Brain microvascular endothelial cell (primary cell): Measurements from ENCODE around the gene SLFN12L.

Experiments
- DNase-seq: peaks from one replicate; pipeline ENCODE4 v3.0.0-alpha.2; 2020
- H3K27ac ChIP-seq: fragments of 250-450 bp; sonication (Bioruptor Pico); 2 replicates; pipeline ENCODE4 v1.5.1; 2020; ENCODE audit warnings: mild to moderate bottlenecking, moderate library complexity
- H3K27me3 ChIP-seq: fragments of 250-450 bp; sonication (Bioruptor Pico); replicated peaks from 2 replicates; pipeline ENCODE4 v1.5.1; 2020; ENCODE audit warnings: mild to moderate bottlenecking
- H3K36me3 ChIP-seq: fragments of 250-450 bp; sonication (Bioruptor Pico); replicated peaks from 2 replicates; pipeline ENCODE4 v1.5.1; 2020; ENCODE audit warnings: mild to moderate bottlenecking
- H3K4me3 ChIP-seq: 2 replicates; pipeline ENCODE4 v1.5.1; 2011; ENCODE audit warnings: low read depth, mild to moderate bottlenecking, control low read depth, low read length, moderate library complexity
- in situ Hi-C: cut with HindIII; loops from 2 replicates; pipeline ENCODE4 v1.10.0; 2017; ENCODE audit warnings: low sequenced_read_pairs, low pct_ligation_motif_present
- TF ChIP-seq, protein P1 (sequence below): IDR thresholded peaks from 2 replicates; pipeline ENCODE4 v1.5.1; 2011; ENCODE audit warnings: low read depth, mild to moderate bottlenecking, moderate library complexity, low read length, control low read depth, inconsistent platforms; ENCODE audit errors: missing control alignments

SLFN12L gene

DNA sequence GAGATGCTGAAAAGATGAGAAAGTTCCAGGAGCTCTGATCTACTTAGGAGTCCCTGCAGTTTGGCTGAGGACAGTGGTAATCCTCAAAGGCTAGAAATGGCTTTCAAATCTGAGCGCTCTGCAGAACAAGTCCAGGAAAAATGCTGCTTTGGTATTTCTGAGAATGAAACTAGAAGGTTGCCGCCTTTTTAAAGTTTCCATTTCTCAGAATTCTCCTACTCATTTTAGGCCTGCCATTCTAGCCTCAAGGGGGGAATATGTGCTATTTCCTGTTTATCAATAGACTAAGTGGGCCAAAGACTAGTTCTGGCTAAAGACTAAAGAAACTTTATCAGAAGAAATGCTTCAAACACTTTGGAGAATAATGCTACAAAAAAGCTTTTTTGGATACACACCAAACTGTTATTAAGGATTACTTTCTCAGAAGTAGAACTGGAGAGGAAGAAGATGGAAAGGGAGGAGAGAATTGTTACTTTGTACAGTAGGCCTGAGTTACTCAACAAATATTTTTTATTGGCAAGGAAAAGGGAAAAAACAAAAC lies at the start of gene SLFN12L:
TSS of gene SLFN12L (minus strand) at position 78 of the 541 bp plus-strand sequence. CDS start 15,314 bp downstream, outside the sequence.
- Histone ChIP-seq H3K36me3 (no peaks in the 10 kb centered on the region), H3K27me3 (no peaks in the 10 kb centered on the region), H3K27ac (no peak within 1 kb of the TSS), H3K4me3 (no peak within 1 kb of the TSS)
- TF ChIP-seq, protein P1, sequence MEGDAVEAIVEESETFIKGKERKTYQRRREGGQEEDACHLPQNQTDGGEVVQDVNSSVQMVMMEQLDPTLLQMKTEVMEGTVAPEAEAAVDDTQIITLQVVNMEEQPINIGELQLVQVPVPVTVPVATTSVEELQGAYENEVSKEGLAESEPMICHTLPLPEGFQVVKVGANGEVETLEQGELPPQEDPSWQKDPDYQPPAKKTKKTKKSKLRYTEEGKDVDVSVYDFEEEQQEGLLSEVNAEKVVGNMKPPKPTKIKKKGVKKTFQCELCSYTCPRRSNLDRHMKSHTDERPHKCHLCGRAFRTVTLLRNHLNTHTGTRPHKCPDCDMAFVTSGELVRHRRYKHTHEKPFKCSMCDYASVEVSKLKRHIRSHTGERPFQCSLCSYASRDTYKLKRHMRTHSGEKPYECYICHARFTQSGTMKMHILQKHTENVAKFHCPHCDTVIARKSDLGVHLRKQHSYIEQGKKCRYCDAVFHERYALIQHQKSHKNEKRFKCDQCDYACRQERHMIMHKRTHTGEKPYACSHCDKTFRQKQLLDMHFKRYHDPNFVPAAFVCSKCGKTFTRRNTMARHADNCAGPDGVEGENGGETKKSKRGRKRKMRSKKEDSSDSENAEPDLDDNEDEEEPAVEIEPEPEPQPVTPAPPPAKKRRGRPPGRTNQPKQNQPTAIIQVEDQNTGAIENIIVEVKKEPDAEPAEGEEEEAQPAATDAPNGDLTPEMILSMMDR: no peak
- in situ Hi-C loops: loop anchor here (25.0 kb wide), 1 partner anchor 225 kb away; no protein-coding TSS in a partner anchor
- no peak for DNase-seq

DNA sequence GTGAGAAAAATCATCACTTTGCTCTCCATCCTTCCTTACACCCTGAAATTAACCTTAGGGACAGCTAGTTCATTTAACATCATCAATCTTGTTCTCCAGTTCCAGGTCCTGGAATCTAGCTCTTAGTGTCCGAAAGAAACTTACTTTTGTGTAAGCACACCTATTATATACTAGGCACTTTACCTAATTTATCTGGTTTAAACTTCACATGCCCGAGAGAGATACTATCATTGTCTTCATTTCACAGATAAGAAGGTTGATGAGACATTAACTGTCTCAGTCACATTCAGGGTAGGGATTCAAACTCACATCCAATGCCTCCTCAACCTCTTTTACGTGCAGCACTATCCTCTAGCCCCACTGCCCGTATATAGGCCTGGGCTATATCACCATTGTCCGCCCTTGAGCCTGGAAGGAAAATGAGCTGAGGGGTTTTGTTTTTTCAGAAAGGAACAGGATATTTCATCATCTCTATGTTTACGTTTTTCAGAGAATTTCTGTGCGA lies 49.1 kb upstream of the SLFN12L start:
- H3K4me3 ChIP-seq: peak overlapping the region; percentile 97
- no peaks in the 10 kb centered on the region for H3K27me3 ChIP-seq
- H3K36me3 ChIP-seq: no peaks in the 10 kb centered on the region
- H3K27ac ChIP-seq: peak overlapping the region; percentile 92
- in situ Hi-C loops: no loop called here
- TF ChIP-seq, protein P1: no peak
- DNase-seq: no peak

DNA sequence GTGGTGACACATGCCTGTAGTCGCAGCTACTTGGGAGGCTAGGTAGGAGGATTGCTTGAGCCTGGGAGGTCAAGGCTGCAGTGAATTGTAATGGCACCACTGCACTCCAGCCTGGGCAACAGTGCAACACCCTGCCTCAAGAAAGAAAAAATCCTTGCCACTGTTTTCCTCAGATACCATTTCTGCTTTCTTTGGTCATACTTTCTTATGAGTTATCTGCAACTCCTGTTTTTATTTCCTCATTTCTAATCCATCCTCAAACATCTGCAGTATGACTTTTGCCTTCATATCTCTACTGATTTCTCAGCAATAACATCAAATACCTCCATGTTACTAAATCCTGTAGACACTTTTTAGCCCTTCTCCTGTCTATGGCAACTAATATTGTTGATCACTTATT lies 46.6 kb upstream of the SLFN12L start:
- DNase-seq: no peak
- TF ChIP-seq, protein P1: no peak
- no peak overlapping the region for H3K4me3 ChIP-seq
- in situ Hi-C loops: no loop called here
- no peak overlapping the region for H3K27ac ChIP-seq
- H3K36me3 ChIP-seq: no peaks in the 10 kb centered on the region
- no peaks in the 10 kb centered on the region for H3K27me3 ChIP-seq

DNA sequence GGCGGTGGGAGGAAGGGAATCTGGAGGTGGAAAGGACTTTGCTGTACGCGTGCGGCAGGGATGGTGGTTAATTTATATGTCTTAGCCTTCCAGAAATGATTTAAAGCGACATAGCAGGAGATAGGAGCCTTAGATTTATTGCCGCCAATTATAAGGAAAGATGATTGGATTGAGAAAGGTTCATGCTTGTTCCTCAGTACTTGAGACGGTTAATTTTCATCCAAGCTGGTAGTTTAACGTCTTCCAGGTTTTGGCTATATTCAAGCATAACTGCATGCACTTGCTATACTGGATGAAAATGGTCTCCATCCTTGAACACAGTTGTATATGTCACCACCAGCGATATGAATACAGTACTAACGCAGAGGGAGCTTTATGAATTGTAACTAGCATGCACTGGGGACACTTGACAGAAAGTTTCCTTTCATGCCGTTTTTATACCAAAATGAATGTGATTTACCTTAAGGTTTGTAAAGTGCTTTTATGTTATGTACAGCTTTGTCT lies 41.5 kb upstream of the SLFN12L start:
- H3K36me3 ChIP-seq: peaks cover 10% of the 10 kb centered on the region
- TF ChIP-seq, protein P1: no peak

DNA sequence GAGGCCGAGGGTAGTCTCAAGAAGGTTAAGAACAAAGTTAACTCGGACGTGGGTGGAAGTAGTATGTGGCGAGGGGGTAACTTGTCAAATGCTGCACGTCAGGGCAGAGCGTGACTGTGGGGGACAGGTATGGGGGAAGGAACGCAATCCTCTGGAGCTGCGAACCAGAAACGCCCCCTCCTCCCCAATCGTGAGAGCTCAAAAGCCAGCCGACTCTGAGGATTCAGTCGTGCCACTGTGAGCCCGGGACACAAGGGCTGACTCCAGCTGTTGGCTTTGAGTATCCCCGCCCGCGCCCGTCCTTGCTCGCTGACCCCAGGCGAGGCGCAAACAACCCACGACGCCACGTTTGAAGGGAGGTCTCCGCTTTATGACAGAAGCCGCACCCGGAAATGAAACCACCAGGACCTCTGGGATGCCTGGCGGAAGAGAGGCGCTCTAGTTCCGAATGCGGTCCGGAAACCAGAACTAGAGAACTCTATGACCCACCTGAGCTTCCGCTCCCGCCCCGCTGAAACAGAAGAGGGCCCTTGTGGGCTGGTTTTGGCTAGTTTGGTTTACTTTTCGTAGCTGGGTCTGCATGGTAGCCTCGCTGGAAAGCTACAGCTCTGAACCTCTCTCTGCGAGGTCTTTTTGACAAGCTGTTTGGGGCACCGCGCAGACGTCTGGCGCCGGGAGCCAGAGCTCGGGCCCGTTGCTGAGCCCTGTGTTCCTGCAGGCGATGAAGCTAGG lies 40.9 kb upstream of the SLFN12L start, which contains the start of gene PEX12:
TSS of gene PEX12 (minus strand) at position 375 of the 732 bp plus-strand sequence. CDS start 550 bp downstream, outside the sequence.
- no peaks in the 10 kb centered on the region for H3K27me3 ChIP-seq
- H3K4me3 ChIP-seq: peak within 1 kb of the TSS; percentile 85
- peaks cover 10% of the 10 kb centered on the region for H3K36me3 ChIP-seq
- in situ Hi-C loops: no loop called here
- peak; percentile 81 for DNase-seq
- TF ChIP-seq, protein P1: no peak
- H3K27ac ChIP-seq: peak within 1 kb of the TSS; percentile 53

More for the DNA sequence above, 41.5 kb upstream of the SLFN12L start:
- in situ Hi-C loops: no loop called here
- peak overlapping the region; percentile 85 for H3K4me3 ChIP-seq
- H3K27ac ChIP-seq: peak overlapping the region; percentile 53
- no peak for DNase-seq
- H3K27me3 ChIP-seq: no peaks in the 10 kb centered on the region
